SK-N-SH treated with all-trans-retinoic acid at 6 μM for 48 hours (cell line): ENCODE data around the gene CEACAM8.

ENCODE experiments used
- ATAC-seq: fragments of 200-7000 bp; cut with Tn5 transposase; 3 replicates; pipeline ENCODE4 v1.9.1; 2020; ENCODE audit warnings: mild to moderate bottlenecking, moderate library complexity
- ARNTL ChIP-seq: fragments of 450-650 bp; formaldehyde crosslinking; IDR thresholded peaks from 2 replicates; pipeline ENCODE4 v1.5.0; 2020; ENCODE audit warnings: low read depth, mild to moderate bottlenecking, moderate library complexity, borderline replicate concordance
- GLIS3 ChIP-seq: fragments of 250-450 bp; sonication (Bioruptor Pico); IDR thresholded peaks from 2 replicates; pipeline ENCODE4 v1.5.0; 2020; ENCODE audit warnings: mild to moderate bottlenecking, moderate library complexity
- OSR1 ChIP-seq: fragments of 250-450 bp; sonication (Bioruptor Pico); IDR thresholded peaks from 2 replicates; pipeline ENCODE4 v1.8.0; 2022; ENCODE audit warnings: moderate library complexity, mild to moderate bottlenecking, inconsistent platforms
- RARB ChIP-seq: fragments of 250-450 bp; sonication (Bioruptor Pico); IDR thresholded peaks from 2 replicates; pipeline ENCODE4 v1.8.0; 2021; ENCODE audit warnings: mild to moderate bottlenecking, moderate library complexity
- TCF4 ChIP-seq: fragments of 250-450 bp; sonication (Bioruptor Pico); IDR thresholded peaks from 2 replicates; pipeline ENCODE4 v1.8.0; 2021; ENCODE audit warnings: mild to moderate bottlenecking, moderate library complexity, borderline replicate concordance
- ZC3H10 ChIP-seq: fragments of 250-450 bp; sonication (Bioruptor Pico); IDR thresholded peaks from 2 replicates; pipeline ENCODE4 v1.5.1; 2021; ENCODE audit warnings: mild to moderate bottlenecking, moderate library complexity
- ZNF70 ChIP-seq: fragments of 450-650 bp; formaldehyde crosslinking; IDR thresholded peaks from 2 replicates; pipeline ENCODE4 v1.5.0; 2020; ENCODE audit warnings: mild to moderate bottlenecking, moderate library complexity
- ZNF8 ChIP-seq: fragments of 450-650 bp; formaldehyde crosslinking; IDR thresholded peaks from 2 replicates; pipeline ENCODE4 v1.5.0; 2020; ENCODE audit warnings: mild to moderate bottlenecking, moderate library complexity
- TF ChIP-seq, protein P1 (sequence below): fragments of 250-450 bp; sonication (Bioruptor Pico); IDR thresholded peaks from 2 replicates; pipeline ENCODE4 v1.8.0; 2020; ENCODE audit warnings: mild to moderate bottlenecking, moderate library complexity, borderline replicate concordance
- TF ChIP-seq, protein P2 (sequence below): fragments of 250-450 bp; sonication (Bioruptor Pico); IDR thresholded peaks from 2 replicates; pipeline ENCODE4 v1.8.0; 2021; ENCODE audit warnings: low read depth, mild to moderate bottlenecking, moderate library complexity, borderline replicate concordance
- TF ChIP-seq, protein P3 (sequence below): fragments of 250-450 bp; sonication (Bioruptor Pico); IDR thresholded peaks from 2 replicates; pipeline ENCODE4 v1.5.1; 2021; ENCODE audit warnings: mild to moderate bottlenecking, moderate library complexity

CEACAM8 gene

DNA sequence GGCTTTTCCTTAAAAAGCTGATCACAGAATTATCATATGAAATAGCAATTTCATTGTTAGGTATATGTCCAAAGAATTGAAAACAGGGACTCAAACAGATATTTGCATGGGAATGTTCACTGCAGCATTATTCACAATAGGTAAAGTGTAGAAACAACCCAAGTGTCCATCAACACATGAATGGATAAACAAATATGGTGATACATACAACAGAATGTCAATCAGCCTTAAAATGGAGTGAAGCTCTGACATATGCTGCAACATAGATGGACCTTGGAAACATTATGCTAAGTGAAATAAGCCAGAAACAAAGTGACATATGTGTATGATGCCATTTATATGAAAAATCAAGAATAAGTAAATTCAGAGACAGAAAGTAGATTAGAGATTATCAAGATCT, 60.3 kb downstream of the CEACAM8 start (continued):
- TF ChIP-seq ZNF70 (CRISPR knock-in tag) (no peak), TCF4 (CRISPR knock-in tag) (no peak)
- TF ChIP-seq, protein P1, sequence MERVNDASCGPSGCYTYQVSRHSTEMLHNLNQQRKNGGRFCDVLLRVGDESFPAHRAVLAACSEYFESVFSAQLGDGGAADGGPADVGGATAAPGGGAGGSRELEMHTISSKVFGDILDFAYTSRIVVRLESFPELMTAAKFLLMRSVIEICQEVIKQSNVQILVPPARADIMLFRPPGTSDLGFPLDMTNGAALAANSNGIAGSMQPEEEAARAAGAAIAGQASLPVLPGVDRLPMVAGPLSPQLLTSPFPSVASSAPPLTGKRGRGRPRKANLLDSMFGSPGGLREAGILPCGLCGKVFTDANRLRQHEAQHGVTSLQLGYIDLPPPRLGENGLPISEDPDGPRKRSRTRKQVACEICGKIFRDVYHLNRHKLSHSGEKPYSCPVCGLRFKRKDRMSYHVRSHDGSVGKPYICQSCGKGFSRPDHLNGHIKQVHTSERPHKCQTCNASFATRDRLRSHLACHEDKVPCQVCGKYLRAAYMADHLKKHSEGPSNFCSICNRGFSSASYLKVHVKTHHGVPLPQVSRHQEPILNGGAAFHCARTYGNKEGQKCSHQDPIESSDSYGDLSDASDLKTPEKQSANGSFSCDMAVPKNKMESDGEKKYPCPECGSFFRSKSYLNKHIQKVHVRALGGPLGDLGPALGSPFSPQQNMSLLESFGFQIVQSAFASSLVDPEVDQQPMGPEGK (CRISPR knock-in tag): no peak
- TF ChIP-seq, all 23 proteins: peak for 0

DNA sequence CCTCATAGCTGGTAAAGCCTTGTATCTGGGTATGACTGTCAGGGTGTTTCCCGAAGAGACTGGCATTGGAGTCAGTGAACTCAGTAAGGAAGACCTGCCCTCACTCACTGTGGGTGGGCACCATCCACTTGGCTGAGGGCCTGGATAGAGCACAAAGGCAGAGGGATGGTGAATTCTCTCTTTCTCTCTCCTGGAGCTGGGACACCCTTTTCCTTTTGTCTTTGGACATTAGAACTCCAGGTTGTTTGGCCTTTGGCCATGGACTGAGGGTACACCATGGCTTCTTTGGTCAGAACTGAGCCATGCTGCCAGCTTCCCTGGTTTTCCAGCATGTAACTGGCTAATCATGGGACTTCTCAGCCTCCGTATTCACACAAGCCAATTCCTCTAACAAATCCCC, 61.8 kb downstream of the CEACAM8 start:
- no peak for ATAC-seq

DNA sequence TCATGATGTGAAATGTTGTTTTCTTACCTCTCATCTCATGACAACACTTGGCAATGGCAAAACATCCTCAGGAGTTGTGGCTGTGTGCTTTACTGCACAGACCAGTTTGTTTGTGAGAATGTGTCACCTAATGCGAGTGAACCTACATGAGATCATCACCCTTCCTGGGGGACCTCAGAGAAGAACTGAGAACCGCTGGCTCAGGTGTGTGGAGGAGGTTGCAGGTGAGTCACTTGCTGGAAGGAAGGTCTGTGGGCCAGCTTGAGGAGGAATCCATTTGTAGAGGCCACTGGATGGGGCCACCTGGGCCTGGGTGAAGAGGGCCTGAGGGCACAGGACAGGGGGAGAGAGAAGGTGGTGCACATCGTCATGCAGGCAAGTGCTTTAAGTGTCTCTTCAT, 63.4 kb downstream of the CEACAM8 start:
- no peak for TF ChIP-seq RARB (CRISPR knock-in tag)
- no peak for TF ChIP-seq ZNF8 (CRISPR knock-in tag)
- TF ChIP-seq, protein P2, sequence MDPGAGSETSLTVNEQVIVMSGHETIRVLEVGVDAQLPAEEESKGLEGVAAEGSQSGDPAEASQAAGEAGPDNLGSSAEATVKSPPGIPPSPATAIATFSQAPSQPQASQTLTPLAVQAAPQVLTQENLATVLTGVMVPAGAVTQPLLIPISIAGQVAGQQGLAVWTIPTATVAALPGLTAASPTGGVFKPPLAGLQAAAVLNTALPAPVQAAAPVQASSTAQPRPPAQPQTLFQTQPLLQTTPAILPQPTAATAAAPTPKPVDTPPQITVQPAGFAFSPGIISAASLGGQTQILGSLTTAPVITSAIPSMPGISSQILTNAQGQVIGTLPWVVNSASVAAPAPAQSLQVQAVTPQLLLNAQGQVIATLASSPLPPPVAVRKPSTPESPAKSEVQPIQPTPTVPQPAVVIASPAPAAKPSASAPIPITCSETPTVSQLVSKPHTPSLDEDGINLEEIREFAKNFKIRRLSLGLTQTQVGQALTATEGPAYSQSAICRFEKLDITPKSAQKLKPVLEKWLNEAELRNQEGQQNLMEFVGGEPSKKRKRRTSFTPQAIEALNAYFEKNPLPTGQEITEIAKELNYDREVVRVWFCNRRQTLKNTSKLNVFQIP: no peak
- TF ChIP-seq OSR1 (CRISPR knock-in tag): no peak
- TF ChIP-seq ARNTL (CRISPR knock-in tag): no peak
- no peak for TF ChIP-seq GLIS3 (CRISPR knock-in tag)
- TF ChIP-seq, protein P3, sequence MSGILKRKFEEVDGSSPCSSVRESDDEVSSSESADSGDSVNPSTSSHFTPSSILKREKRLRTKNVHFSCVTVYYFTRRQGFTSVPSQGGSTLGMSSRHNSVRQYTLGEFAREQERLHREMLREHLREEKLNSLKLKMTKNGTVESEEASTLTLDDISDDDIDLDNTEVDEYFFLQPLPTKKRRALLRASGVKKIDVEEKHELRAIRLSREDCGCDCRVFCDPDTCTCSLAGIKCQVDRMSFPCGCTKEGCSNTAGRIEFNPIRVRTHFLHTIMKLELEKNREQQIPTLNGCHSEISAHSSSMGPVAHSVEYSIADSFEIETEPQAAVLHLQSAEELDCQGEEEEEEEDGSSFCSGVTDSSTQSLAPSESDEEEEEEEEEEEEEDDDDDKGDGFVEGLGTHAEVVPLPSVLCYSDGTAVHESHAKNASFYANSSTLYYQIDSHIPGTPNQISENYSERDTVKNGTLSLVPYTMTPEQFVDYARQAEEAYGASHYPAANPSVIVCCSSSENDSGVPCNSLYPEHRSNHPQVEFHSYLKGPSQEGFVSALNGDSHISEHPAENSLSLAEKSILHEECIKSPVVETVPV: no peak
- TF ChIP-seq, all 23 proteins: peak for 0
- no peak for ATAC-seq

More for the DNA sequence above, 61.8 kb downstream of the CEACAM8 start:
- TF ChIP-seq, protein P3: no peak
- TF ChIP-seq ZC3H10: no peak
